Adrenal gland (tissue), 12 donors: ENCODE measurements around the gene NUP153. TPM values are rescaled to one million over a fixed set of nuclear protein-coding genes. Genes with fewer than 3 reads are reported as not detected.

Experiments
- DNase-seq, 7 donors: peaks; one replicate each; pipeline ENCODE4 v3.0.0-alpha.2; 2019 to 2020
- H3K27ac ChIP-seq, 5 donors: fragments of 200-600 bp; sonication (generic) in 4 of 5; 1 replicate in 3 of 5; 2 replicates in 2 of 5; pipeline versions ENCODE4 v1.5.1 to v1.8.0; 2016 to 2020; ENCODE audit warnings: mild to moderate bottlenecking in 1 of 5
- H3K27me3 ChIP-seq: fragments of 200-600 bp; 2 replicates; pipeline ENCODE4 v1.8.0; 2021
- H3K36me3 ChIP-seq, 2 donors: fragments of 200-600 bp; replicated peaks in 1 of 2; 1 replicate in 1 of 2; 2 replicates in 1 of 2; pipeline versions ENCODE4 v1.5.1 to v1.8.0; 2018 to 2022
- H3K4me1 ChIP-seq, 2 donors: fragments of 200-600 bp; replicated peaks in 1 of 2; 1 replicate in 1 of 2; 2 replicates in 1 of 2; pipeline versions ENCODE4 v1.5.1 to v1.8.0; 2018 to 2021
- H3K4me3 ChIP-seq, 4 donors: fragments of 200-600 bp; sonication (generic) in 3 of 4; one replicate each; pipeline ENCODE4 v1.5.1; 2016 to 2018
- H3K9me3 ChIP-seq, 3 donors: fragments of 200-600 bp; sonication (generic) in 1 of 3; replicated peaks in 1 of 3; 1 replicate in 2 of 3; 2 replicates in 1 of 3; pipeline versions ENCODE4 v1.5.1 to v1.8.0; 2016 to 2021
- CTCF ChIP-seq, 6 experiments: fragments of 450-650 bp in 4 of 6; fragments of 200-600 bp in 2 of 6; sonication (generic) in 1 of 6; IDR thresholded peaks; 1 replicate in 5 of 6; 2 replicates in 1 of 6; pipeline versions ENCODE4 v1.5.1 to v1.8.0; 2016 to 2021; ENCODE audit warnings: antibody characterized with exemption in 6 of 6, mild to moderate bottlenecking in 2 of 6, moderate library complexity in 1 of 6
- POLR2A ChIP-seq, 2 donors: fragments of 450-650 bp; IDR thresholded peaks; one replicate each; pipeline ENCODE4 v1.6.1; 2017; ENCODE audit warnings: antibody characterized with exemption in 2 of 2, mild to moderate bottlenecking in 2 of 2, moderate library complexity in 1 of 2
- WGBS, 4 donors: extraction: QIAGEN DNeasy Blood & Tissue Kit in 2 of 4; methylation state at CpG; one replicate each; pipeline versions ENCODE4 v1.1.5 to v1.1.7; 2013 to 2017; 5-methylcytosine and 5-hydroxymethylcytosine counted together
- intact Hi-C, 2 donors: fragments of 100-400 bp; cut with DNase I; formaldehyde crosslinking; loops; one replicate each; pipeline versions ENCODE4 v1.14.1 to v1.15.0; 2022 to 2023
- polyA plus RNA-seq, 3 donors: library from polyadenylated mRNA; stranded (reverse); fragments of 200-250 nt in 2 of 3; fragments of 350-450 nt in 1 of 3; fragmentation: Illumina TruSeq in 1 of 3; extraction: RNeasy Lipid Tissue Mini Kit (QIAGEN cat#74804) in 1 of 3; gene quantifications; one replicate each; pipeline ENCODE4 v1.2.3, GENCODE V29; 2013 to 2014
- small RNA-seq, 2 donors: library from RNA; depleted of rRNA; stranded (forward); fragments of <200 nt; gene quantifications; one replicate each; pipeline ENCODE3, GENCODE V24; 2016
- total RNA-seq, 9 donors: library from RNA; depleted of rRNA in 4 of 9; stranded (reverse); fragments of >200 nt in 4 of 9; fragments of 120-200 nt in 1 of 9; fragmentation: NEBNext Ultra II Directional in 1 of 9; extraction: Animal tissue kit (Norgen Biotek cat#: 25700) in 1 of 9; gene quantifications; one replicate each; pipeline versions ENCODE4 v1.1.0 to v1.2.4, GENCODE V29; 2013 to 2023
- donor health status: healthy with polysubstance abuse.
- donor health status: Bipolar disorder and iron deficiency.
- donor health status: DM: yes; HTN: yes; CAD: no.
- donor health status: DM: no; HTN: no; CAD: no.
- donor health status: DM: no; HTN: no; CAD: no.
- donor health status: DM: yes; HTN: yes; CAD: no.

Gene NUP153
- total and polyA plus RNA-seq, 12 donors: 4.6 to 31.4 (median 28.2) TPM

GRCh38 chr6:17580518-17581048 lies 126.1 kb downstream of the NUP153 start:
- Histone ChIP-seq H3K27ac (peak overlapping the region in 2 of 5 donors; percentile 17 to 21), H3K9me3 (no peaks in the 10 kb centered on the region), H3K4me1 (peaks cover 0 to 5% of the 10 kb centered on the region in 2 donors), H3K4me3 (peak overlapping the region in 2 of 4 donors; percentile 33 to 66), H3K27me3 (no peaks in the 10 kb centered on the region), H3K36me3 (no peaks in the 10 kb centered on the region)
- DNase-seq: peak; percentile 24 to 63 (median 45)
- 10 to 29% (median 16%) methylated on average over 29 to 53 of the region's 53 CpGs for WGBS, 4 donors
- TF ChIP-seq POLR2A (IDR thresholded peaks at IDR 0.05) (peak in 1 of 2 donors; percentile 15), CTCF (IDR thresholded peaks at IDR 0.05) (no peak)
- intact Hi-C loops: loop anchor here (5.0 to 10.0 kb wide), 3 partner anchors 214 to 544 kb away; partner anchors contain the start of gene NHLRC1 (in 1 of the 2)

GRCh38 chr6:17577059-17577458 lies 129.7 kb downstream of the NUP153 start:
- Histone ChIP-seq H3K36me3 (no peaks in the 10 kb centered on the region), H3K4me3 (no peak overlapping the region), H3K4me1 (peaks cover 0 to 5% of the 10 kb centered on the region in 2 donors), H3K27me3 (no peaks in the 10 kb centered on the region), H3K9me3 (no peaks in the 10 kb centered on the region), H3K27ac (no peak overlapping the region)
- intact Hi-C loops: loop anchor here in 1 of 2 donors (10.0 kb wide), 1 partner anchor 292 kb away; the partner anchor contains the start of gene RBM24
- WGBS, 4 donors: 67 to 100% (median 91%) methylated on average over 1 of the region's 1 CpG
- DNase-seq: no peak
- TF ChIP-seq POLR2A (IDR thresholded peaks at IDR 0.05): no peak
- no peak for TF ChIP-seq CTCF (IDR thresholded peaks at IDR 0.05)

- no peaks in the 10 kb centered on the region for H3K27me3 ChIP-seq
- no peak overlapping the region for H3K4me3 ChIP-seq
- no peaks in the 10 kb centered on the region for H3K36me3 ChIP-seq
- DNase-seq: peak in 2 of 7 donors; percentile 26 to 29
- no peaks in the 10 kb centered on the region for H3K9me3 ChIP-seq
- H3K4me1 ChIP-seq: peaks cover 0 to 1% of the 10 kb centered on the region in 2 donors
- intact Hi-C loops: loop anchor here in 1 of 2 donors (10.0 kb wide), 1 partner anchor 290 kb away; the partner anchor contains the start of gene RBM24
- 68 to 76% (median 75%) methylated on average over 8 of the region's 8 CpGs for WGBS, 4 donors
- no peak overlapping the region for H3K27ac ChIP-seq
- TF ChIP-seq POLR2A (IDR thresholded peaks at IDR 0.05) (no peak), CTCF (IDR thresholded peaks at IDR 0.05) (no peak)
Observed at GRCh38 chr6:17574866-17575560, 131.7 kb downstream of the NUP153 start.

- no peak overlapping the region for H3K27ac ChIP-seq
- no peaks in the 10 kb centered on the region for H3K36me3 ChIP-seq
- intact Hi-C loops: no loop called here
- no peak overlapping the region for H3K4me3 ChIP-seq
- TF ChIP-seq POLR2A (IDR thresholded peaks at IDR 0.05) (no peak), CTCF (IDR thresholded peaks at IDR 0.05) (no peak)
- H3K9me3 ChIP-seq: no peaks in the 10 kb centered on the region
- H3K4me1 ChIP-seq: no peaks in the 10 kb centered on the region
- WGBS, 4 donors: 78 to 84% (median 81%) methylated on average over 3 of the region's 3 CpGs
- DNase-seq: no peak
- H3K27me3 ChIP-seq: no peaks in the 10 kb centered on the region
Observed at GRCh38 chr6:17565399-17565798, 141.3 kb downstream of the NUP153 start.

Small RNA genes lying within 50 kb of the gene (small RNA-seq; reads per million reads assigned to genes)
- 0 reads per million in 2 donors for gene RF00019
- gene RNA5SP204: 6.2 to 8.7 reads per million in 2 donors
- 0 reads per million in 2 donors for gene RNU6-190P
- 0 reads per million in 2 donors for gene SUMO2P13

Other genes with a start within 250 kb of the NUP153 start
- 10 to 100 TPM; 20.6 to 33.1 (median 21.9) TPM for gene FAM8A1, start 106.6 kb downstream of the NUP153 start, total RNA-seq
- 10 to 100 TPM in 1 of 3 donors, 1 to 10 TPM in 2; 6.5 to 34.7 (median 9.4) TPM for gene FAM8A1, start 106.6 kb downstream of the NUP153 start, polyA plus RNA-seq